Embryonic facial prominence (tissue), 1 donor: ENCODE data around the gene ODAD3.
"Not testable (repeated sequence)": the region's sequence is repeated elsewhere in the genome, so short reads cannot be mapped to it uniquely, and the experiment has no call there.

Source experiments
- DNase-seq: peaks from one replicate; pipeline ENCODE4 v3.0.0-alpha.2; 2016; ENCODE audit errors: extremely low spot score

ODAD3 gene

GRCh38 chr19:11437955-11438354 is 3.0 kb upstream of the ODAD3 start:
- DNase-seq, result no peak

GRCh38 chr19:11435833-11436313 is 952 bp upstream of the ODAD3 start:
- no peak for DNase-seq

GRCh38 chr19:11434703-11435056 is 241 bp downstream of the ODAD3 start:
- no peak for DNase-seq

GRCh38 chr19:11433526-11433925 is 1.4 kb downstream of the ODAD3 start:
- DNase-seq, result not testable (repeated sequence)

GRCh38 chr19:11426656-11427055 is 8.3 kb downstream of the ODAD3 start:
- no peak for DNase-seq

- no peak for DNase-seq
Observed at GRCh38 chr19:11425719-11426457, 9.0 kb downstream of the ODAD3 start.

GRCh38 chr19:11423791-11424181 is 11.1 kb downstream of the ODAD3 start:
- DNase-seq, result no peak

- DNase-seq, result no peak
Observed at GRCh38 chr19:11423164-11423790, 11.6 kb downstream of the ODAD3 start.

GRCh38 chr19:11422163-11423065 is 12.5 kb downstream of the ODAD3 start:
- DNase-seq, result no peak

GRCh38 chr19:11421371-11422098 is 13.4 kb downstream of the ODAD3 start:
- no peak for DNase-seq

GRCh38 chr19:11420429-11421370 is 14.2 kb downstream of the ODAD3 start:
- no peak for DNase-seq

- DNase-seq, result no peak
Observed at GRCh38 chr19:11418549-11419506, 16.1 kb downstream of the ODAD3 start, which contains the start of gene RGL3. Gene RGL3 (minus strand): TSS chr19:11419314. CDS start chr19:11419278, 36 bp downstream.

GRCh38 chr19:11418094-11418548 is 16.8 kb downstream of the ODAD3 start:
- no peak for DNase-seq

- no peak for DNase-seq
Observed at GRCh38 chr19:11416346-11417052, 18.4 kb downstream of the ODAD3 start.

- DNase-seq, result no peak
Observed at GRCh38 chr19:11414544-11414943, 20.4 kb downstream of the ODAD3 start.

- DNase-seq, result no peak
Observed at GRCh38 chr19:11410682-11411081, 24.2 kb downstream of the ODAD3 start.

GRCh38 chr19:11408591-11408990 is 26.3 kb downstream of the ODAD3 start:
- no peak for DNase-seq

GRCh38 chr19:11406703-11407236 is 28.2 kb downstream of the ODAD3 start:
- DNase-seq, result not testable (repeated sequence)
